Measurements from ENCODE around the gene LIPT1. TPM values are rescaled to one million over a fixed set of nuclear protein-coding genes. Genes with fewer than 3 reads are reported as not detected.
A peak's percentile ranks its signal among the peaks of the same experiment; 100 is the strongest.

LIPT1 gene
- polyA plus RNA-seq (2011; rRNA removed), result 10.0 and 10.9 TPM in 2 replicates
- polyA plus RNA-seq (2012; cell fraction: cytosol; rRNA removed), result 3.3 and 3.5 TPM in 2 replicates
- 4.9 and 5.5 TPM in 2 replicates for polyA plus RNA-seq (2012; cell fraction: nucleus; rRNA removed)
- polyA plus RNA-seq (2017; fragmentation: RNase III; extraction: RNeasy Plus Mini Kit Qiagen cat#74134 plus additional on column Dnase treatment), result 4.1 to 4.8 TPM (median 4.2 TPM) in 3 replicates
- polyA minus RNA-seq (2011; rRNA and poly(A)+ RNA removed), result 4.4 and 6.7 TPM in 2 replicates

GRCh38 chr2:99154643-99155536, at the start of gene LIPT1, which contains the start of gene TSGA10:
LIPT1 (plus strand) TSS chr2:99154967; CDS start chr2:99161958, 6,991 bp downstream.
TSGA10 (minus strand) TSS chr2:99154942; CDS start chr2:99109439, 45,503 bp downstream.
- peaks cover 10% of the 10 kb centered on the region; the same call in 1 of the 3 replicates for H3K4me1 ChIP-seq
- WGBS (ENCODE audit: missing lambda C conversion rate), result under 1% methylated on average over 28 of the region's 70 CpGs
- H3K9me3 ChIP-seq, result no peaks in the 10 kb centered on the region
- DNase-seq (ENCODE audit: low read depth in 1 of 2, low spot score in 1 of 2) (peak; percentile 88 to 94), ATAC-seq (peak; percentile 98 to 99), FAIRE-seq (no peak)
- H3K27ac ChIP-seq, result peak within 1 kb of the TSS; percentile 83 to 92
- peak within 1 kb of the TSS; percentile 59 for H3K4me3 ChIP-seq
- CTCF ChIA-PET, result interaction anchor here (1.0 to 2.3 kb wide), 3 partner anchors 13 to 336 kb away, joined by 3 to 14 read pairs (median 3); partner anchors contain the start of gene C2orf15
- POLR2A ChIA-PET, result interaction anchor here (0.6 to 4.4 kb wide), 10 partner anchors 9 to 505 kb away, joined by 3 to 54 read pairs (median 6); partner anchors contain the start of genes C2orf15, EIF5B, MITD1 and MRPL30
- peak within 1 kb of the TSS; percentile 94 for H3K4me2 ChIP-seq
- TF ChIP-seq PHF8 (IDR thresholded peaks at IDR 0.05; ENCODE audit: borderline replicate concordance, low read depth) (peak; percentile 90), CHD2 (IDR thresholded peaks at IDR 0.05; ENCODE audit: low read length, partially characterized antibody) (peak; percentile 14), BCL3 (IDR thresholded peaks at IDR 0.05) (peak; percentile 75; the same call in 2 of the 3 replicates), MAX (IDR thresholded peaks at IDR 0.05) (peak; percentile 97), FOSL2 (IDR thresholded peaks at IDR 0.05) (no peak), FOSL2 (CRISPR knock-in tag; IDR thresholded peaks at IDR 0.05) (no peak; the same call in 1 of the 2 replicates), MAZ (IDR thresholded peaks at IDR 0.05; ENCODE audit: borderline replicate concordance, low read depth, low read length) (0 out of 2 replicates have a peak, but pooled peaks have one; percentile 44), MYC (IDR thresholded peaks at IDR 0.05; ENCODE audit: borderline replicate concordance, low read length) (peak; percentile 87), RAD21 (conservative IDR thresholded peaks at IDR 0.05 in 1 of 2, IDR thresholded peaks at IDR 0.05 in 1 of 2) (no peak), ZNF302 (CRISPR knock-in tag; IDR thresholded peaks at IDR 0.05) (no peak), NR3C1 (IDR thresholded peaks at IDR 0.05) (no peak), JUN (IDR thresholded peaks at IDR 0.05) (peak; percentile 85 to 90), E2F6 (IDR thresholded peaks at IDR 0.05; ENCODE audit: borderline replicate concordance, low read depth) (peak; percentile 48; the same call in 1 of the 2 replicates), HOXB13 (CRISPR knock-in tag; IDR thresholded peaks at IDR 0.05; ENCODE audit: low read depth) (peak; percentile 43; the same call in 1 of the 2 replicates), POLR2A (IDR thresholded peaks at IDR 0.05; ENCODE audit: low read length) (peak; percentile 85), ELK1 (IDR thresholded peaks at IDR 0.05; ENCODE audit: low read depth, low read length) (no peak), CEBPB (IDR thresholded peaks at IDR 0.05) (no peak), KDM1A (IDR thresholded peaks at IDR 0.05; ENCODE audit: low read depth) (no peak), HOXA7 (CRISPR knock-in tag; IDR thresholded peaks at IDR 0.05) (no peak), REST (IDR thresholded peaks at IDR 0.05) (peak; percentile 38; the same call in 1 of the 2 replicates), CTCF (IDR thresholded peaks at IDR 0.05) (0 out of 3 replicates have a peak, but pooled peaks have one; percentile 20), FOSB (CRISPR knock-in tag; IDR thresholded peaks at IDR 0.05) (no peak), JUNB (IDR thresholded peaks at IDR 0.05) (no peak)
